GM23338 (cell line): ENCODE measurements around the gene RPL22. TPM values are rescaled to one million over a fixed set of nuclear protein-coding genes. Genes with fewer than 3 reads are reported as not detected.
A peak's percentile ranks its signal among the peaks of the same experiment; 100 is the strongest.

Experiments
- ATAC-seq: fragments of 200-7000 bp; cut with Tn5 transposase; 3 replicates; pipeline ENCODE4 v1.9.1; 2020
- DNase-seq: peaks from one replicate; pipeline ENCODE4 v3.0.0-alpha.2; 2015; ENCODE audit warnings: low spot score
- H2AFZ ChIP-seq: fragments of 200-600 bp; sonication (generic); 2 replicates; pipeline ENCODE4 v1.8.0; 2016; ENCODE audit warnings: antibody characterized with exemption, mild to moderate bottlenecking, moderate library complexity
- H3F3A ChIP-seq: fragments of 200-600 bp; sonication (generic); replicated peaks from 2 replicates; pipeline ENCODE4 v1.8.0; 2017; ENCODE audit warnings: antibody characterized with exemption, mixed run types, low read depth
- H3K27ac ChIP-seq: fragments of 200-600 bp; sonication (generic); 2 replicates; pipeline ENCODE4 v1.6.1; 2016; ENCODE audit warnings: low read depth
- H3K27me3 ChIP-seq: fragments of 200-600 bp; sonication (generic); 2 replicates; pipeline ENCODE4 v1.8.0; 2016; ENCODE audit warnings: mild to moderate bottlenecking, mixed run types, moderate library complexity; ENCODE audit not compliant: insufficient read depth
- H3K36me3 ChIP-seq: fragments of 200-600 bp; sonication (generic); 2 replicates; pipeline ENCODE4 v1.8.0; 2016; ENCODE audit warnings: mild to moderate bottlenecking; ENCODE audit not compliant: insufficient read depth
- H3K4me1 ChIP-seq: fragments of 200-600 bp; sonication (generic); 2 replicates; pipeline ENCODE4 v1.8.0; 2016; ENCODE audit warnings: mild to moderate bottlenecking, moderate library complexity; ENCODE audit not compliant: insufficient read depth
- H3K4me2 ChIP-seq: fragments of 200-600 bp; sonication (generic); 2 replicates; pipeline ENCODE4 v1.7.1; 2017; ENCODE audit warnings: mixed run types
- H3K4me3 ChIP-seq: fragments of 200-600 bp; sonication (generic); 2 replicates; pipeline ENCODE4 v1.6.1; 2016; ENCODE audit warnings: mixed run types
- H3K79me2 ChIP-seq: fragments of 200-600 bp; sonication (generic); replicated peaks from 2 replicates; pipeline ENCODE4 v1.8.0; 2017; ENCODE audit warnings: mild to moderate bottlenecking; ENCODE audit not compliant: insufficient read depth
- H3K9me2 ChIP-seq: fragments of 200-600 bp; sonication (generic); 2 replicates; pipeline ENCODE4 v1.8.0; 2017; ENCODE audit not compliant: insufficient read depth
- H4K20me1 ChIP-seq: fragments of 200-600 bp; sonication (generic); replicated peaks from 2 replicates; pipeline ENCODE4 v1.8.0; 2017; ENCODE audit warnings: mild to moderate bottlenecking; ENCODE audit not compliant: insufficient read depth
- H3K27ac Mint-ChIP-seq: 2 replicates; pipeline ENCODE4 v1.8.0; 2020; ENCODE audit warnings: inconsistent platforms, mild to moderate bottlenecking, moderate library complexity, mixed read lengths
- H3K27me3 Mint-ChIP-seq: 3 replicates; pipeline ENCODE4 v1.8.0; 2022; ENCODE audit warnings: low read depth, mild to moderate bottlenecking, moderate library complexity, mixed read lengths, inconsistent platforms; ENCODE audit not compliant: insufficient read depth, poor library complexity
- H3K36me3 Mint-ChIP-seq: 3 replicates; pipeline ENCODE4 v1.8.0; 2021; ENCODE audit warnings: low read depth, mild to moderate bottlenecking, inconsistent platforms, moderate library complexity, mixed read lengths
- H3K4me1 Mint-ChIP-seq: 3 replicates; pipeline ENCODE4 v1.8.0; 2020; ENCODE audit warnings: mild to moderate bottlenecking, inconsistent platforms, mixed read lengths
- H3K4me3 Mint-ChIP-seq: 3 replicates; pipeline ENCODE4 v1.8.0; 2021; ENCODE audit warnings: moderate library complexity, mild to moderate bottlenecking, inconsistent platforms, mixed read lengths
- H3K9me3 Mint-ChIP-seq: 3 replicates; pipeline ENCODE4 v1.8.0; 2020; ENCODE audit warnings: moderate library complexity, mild to moderate bottlenecking, inconsistent platforms, mixed read lengths
- CREB1 ChIP-seq: fragments of 250-450 bp; sonication (Bioruptor Pico); IDR thresholded peaks from 2 replicates; pipeline ENCODE4 v1.5.0; 2020; ENCODE audit warnings: low read depth, mild to moderate bottlenecking, moderate library complexity
- JUNB ChIP-seq: IDR thresholded peaks from one replicate; pipeline ENCODE4 v1.6.1; 2016; ENCODE audit warnings: antibody characterized with exemption; ENCODE audit not compliant: unreplicated experiment
- NANOG ChIP-seq: IDR thresholded peaks from 2 replicates; pipeline ENCODE4 v1.6.1; 2016; ENCODE audit warnings: antibody characterized with exemption, borderline replicate concordance
- POLR2AphosphoS5 ChIP-seq: IDR thresholded peaks from 2 replicates; pipeline ENCODE4 v1.6.1; 2016; ENCODE audit warnings: antibody characterized with exemption, low read depth
- STAT1 ChIP-seq: IDR thresholded peaks from one replicate; pipeline ENCODE4 v1.6.1; 2016; ENCODE audit warnings: antibody characterized with exemption; ENCODE audit not compliant: unreplicated experiment
- ZNF114 ChIP-seq: fragments of 250-450 bp; sonication (Bioruptor Pico); IDR thresholded peaks from 2 replicates; pipeline ENCODE4 v1.5.0; 2020; ENCODE audit warnings: mild to moderate bottlenecking, moderate library complexity
- ZNF331 ChIP-seq: fragments of 250-450 bp; sonication (Bioruptor Pico); IDR thresholded peaks from 2 replicates; pipeline ENCODE4 v1.5.0; 2020; ENCODE audit warnings: low read depth, mild to moderate bottlenecking, moderate library complexity
- polyA plus RNA-seq: library from polyadenylated mRNA; unstranded; fragments of >200 nt; fragmentation: Nextera tagmentation; extraction: Ambion mirVana; gene quantifications from 2 replicates; pipeline ENCODE4 v1.2.1, GENCODE V29; 2016
- total RNA-seq: library from RNA; depleted of rRNA; stranded (reverse); fragments of >200 nt; shearing (Covaris generic); gene quantifications from 2 replicates; pipeline ENCODE4 v1.2.3, GENCODE V29; 2014
- TF ChIP-seq, protein P1 (sequence below): IDR thresholded peaks from one replicate; pipeline ENCODE4 v1.6.1; 2018; ENCODE audit warnings: antibody characterized with exemption; ENCODE audit not compliant: unreplicated experiment
- TF ChIP-seq, protein P2 (sequence below), 2 experiments: fragments of 200-600 bp in 1 of 2; sonication (generic) in 1 of 2; conservative IDR thresholded peaks; 2 replicates each; pipeline versions ENCODE4 v1.5.1 to v1.6.1; 2016 to 2017; ENCODE audit warnings: antibody characterized with exemption in 2 of 2, low read depth in 2 of 2, mild to moderate bottlenecking in 2 of 2, moderate library complexity in 1 of 2
- TF ChIP-seq, protein P3 (sequence below): IDR thresholded peaks from 2 replicates; pipeline ENCODE4 v1.6.1; 2016; ENCODE audit warnings: antibody characterized with exemption

RPL22 gene
- total and polyA plus RNA-seq, 2 experiments from 2014 or later: 145 to 818 TPM

DNA sequence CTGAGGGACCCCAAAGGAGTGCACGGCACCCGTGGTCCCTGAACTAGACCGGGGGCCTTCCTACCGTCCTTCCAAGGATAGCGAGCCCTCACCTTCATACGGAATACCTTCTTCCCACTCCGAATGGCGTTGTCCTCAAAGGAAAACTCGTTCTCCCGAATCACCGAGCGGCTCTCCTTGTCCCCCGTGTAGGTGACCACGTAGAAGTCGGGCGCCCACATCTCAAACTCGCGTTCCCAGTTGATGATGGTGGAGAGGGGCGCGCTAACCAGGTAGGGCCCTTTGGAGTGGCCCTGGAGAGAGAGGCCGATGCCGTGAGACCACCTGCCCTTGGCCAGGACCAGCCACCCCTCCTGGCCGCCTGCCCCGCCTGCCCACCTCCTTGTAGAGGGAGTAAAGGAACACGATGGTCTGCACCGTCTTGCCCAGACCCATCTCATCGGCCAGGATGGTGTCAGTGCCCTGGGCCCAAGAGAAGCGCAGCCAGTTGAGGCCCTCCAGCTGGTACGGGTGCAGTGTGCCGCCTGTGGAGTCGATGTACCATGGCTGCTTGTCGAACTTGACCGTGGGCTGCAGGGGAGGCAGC lies 57.3 kb downstream of the RPL22 start (continued):
- TF ChIP-seq, protein P1, sequence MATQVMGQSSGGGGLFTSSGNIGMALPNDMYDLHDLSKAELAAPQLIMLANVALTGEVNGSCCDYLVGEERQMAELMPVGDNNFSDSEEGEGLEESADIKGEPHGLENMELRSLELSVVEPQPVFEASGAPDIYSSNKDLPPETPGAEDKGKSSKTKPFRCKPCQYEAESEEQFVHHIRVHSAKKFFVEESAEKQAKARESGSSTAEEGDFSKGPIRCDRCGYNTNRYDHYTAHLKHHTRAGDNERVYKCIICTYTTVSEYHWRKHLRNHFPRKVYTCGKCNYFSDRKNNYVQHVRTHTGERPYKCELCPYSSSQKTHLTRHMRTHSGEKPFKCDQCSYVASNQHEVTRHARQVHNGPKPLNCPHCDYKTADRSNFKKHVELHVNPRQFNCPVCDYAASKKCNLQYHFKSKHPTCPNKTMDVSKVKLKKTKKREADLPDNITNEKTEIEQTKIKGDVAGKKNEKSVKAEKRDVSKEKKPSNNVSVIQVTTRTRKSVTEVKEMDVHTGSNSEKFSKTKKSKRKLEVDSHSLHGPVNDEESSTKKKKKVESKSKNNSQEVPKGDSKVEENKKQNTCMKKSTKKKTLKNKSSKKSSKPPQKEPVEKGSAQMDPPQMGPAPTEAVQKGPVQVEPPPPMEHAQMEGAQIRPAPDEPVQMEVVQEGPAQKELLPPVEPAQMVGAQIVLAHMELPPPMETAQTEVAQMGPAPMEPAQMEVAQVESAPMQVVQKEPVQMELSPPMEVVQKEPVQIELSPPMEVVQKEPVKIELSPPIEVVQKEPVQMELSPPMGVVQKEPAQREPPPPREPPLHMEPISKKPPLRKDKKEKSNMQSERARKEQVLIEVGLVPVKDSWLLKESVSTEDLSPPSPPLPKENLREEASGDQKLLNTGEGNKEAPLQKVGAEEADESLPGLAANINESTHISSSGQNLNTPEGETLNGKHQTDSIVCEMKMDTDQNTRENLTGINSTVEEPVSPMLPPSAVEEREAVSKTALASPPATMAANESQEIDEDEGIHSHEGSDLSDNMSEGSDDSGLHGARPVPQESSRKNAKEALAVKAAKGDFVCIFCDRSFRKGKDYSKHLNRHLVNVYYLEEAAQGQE: no peak
- no peak for TF ChIP-seq ZNF114 (CRISPR knock-in tag)

DNA sequence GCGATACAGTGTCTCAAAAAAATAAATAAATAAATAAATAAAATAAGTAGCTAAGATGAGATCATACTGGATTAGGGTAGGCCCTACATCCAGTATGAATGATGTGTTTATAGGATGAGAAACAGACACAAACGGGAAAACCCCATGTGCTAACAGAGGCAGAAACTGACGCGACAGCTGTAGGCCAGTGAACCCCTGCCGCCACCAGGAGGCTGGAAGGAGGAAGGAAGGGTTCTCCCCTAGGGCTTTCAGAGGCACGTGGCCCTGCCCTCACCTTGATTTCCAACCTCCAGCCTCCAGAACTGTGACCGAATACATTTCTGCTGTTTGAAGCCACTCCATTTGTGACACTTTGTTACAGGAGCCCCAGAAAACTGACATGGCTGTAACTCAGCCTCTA lies 57.8 kb downstream of the RPL22 start:
- Histone ChIP-seq H3K79me2 (no peaks in the 10 kb centered on the region), H3K36me3 (no peaks in the 10 kb centered on the region), H3K9me2 (no peaks in the 10 kb centered on the region), H3K27me3 (no peaks in the 10 kb centered on the region), H4K20me1 (no peaks in the 10 kb centered on the region), H2AFZ (no peak overlapping the region), H3K4me3 (no peak overlapping the region), H3K4me2 (no peak overlapping the region), H3K4me1 (no peaks in the 10 kb centered on the region), H3F3A (no peaks in the 10 kb centered on the region), H3K27ac (no peak overlapping the region)
- Mint-ChIP-seq H3K4me1 (peaks cover 5% of the 10 kb centered on the region; the same call in 2 of the 3 replicates), H3K36me3 (no peaks in the 10 kb centered on the region), H3K27me3 (peaks cover 12% of the 10 kb centered on the region), H3K27ac (no peak overlapping the region), H3K4me3 (no peak overlapping the region), H3K9me3 (no peaks in the 10 kb centered on the region)
- DNase-seq (peak; percentile 81), ATAC-seq (peak; percentile 83)
- TF ChIP-seq, protein P2, sequence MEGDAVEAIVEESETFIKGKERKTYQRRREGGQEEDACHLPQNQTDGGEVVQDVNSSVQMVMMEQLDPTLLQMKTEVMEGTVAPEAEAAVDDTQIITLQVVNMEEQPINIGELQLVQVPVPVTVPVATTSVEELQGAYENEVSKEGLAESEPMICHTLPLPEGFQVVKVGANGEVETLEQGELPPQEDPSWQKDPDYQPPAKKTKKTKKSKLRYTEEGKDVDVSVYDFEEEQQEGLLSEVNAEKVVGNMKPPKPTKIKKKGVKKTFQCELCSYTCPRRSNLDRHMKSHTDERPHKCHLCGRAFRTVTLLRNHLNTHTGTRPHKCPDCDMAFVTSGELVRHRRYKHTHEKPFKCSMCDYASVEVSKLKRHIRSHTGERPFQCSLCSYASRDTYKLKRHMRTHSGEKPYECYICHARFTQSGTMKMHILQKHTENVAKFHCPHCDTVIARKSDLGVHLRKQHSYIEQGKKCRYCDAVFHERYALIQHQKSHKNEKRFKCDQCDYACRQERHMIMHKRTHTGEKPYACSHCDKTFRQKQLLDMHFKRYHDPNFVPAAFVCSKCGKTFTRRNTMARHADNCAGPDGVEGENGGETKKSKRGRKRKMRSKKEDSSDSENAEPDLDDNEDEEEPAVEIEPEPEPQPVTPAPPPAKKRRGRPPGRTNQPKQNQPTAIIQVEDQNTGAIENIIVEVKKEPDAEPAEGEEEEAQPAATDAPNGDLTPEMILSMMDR (conservative IDR thresholded peaks at IDR 0.05; ENCODE audit: low read depth in 2 of 2): peak; percentile 48 to 67
- TF ChIP-seq STAT1 (no peak), ZNF331 (CRISPR knock-in tag) (no peak), NANOG (no peak), POLR2AphosphoS5 (no peak), CREB1 (CRISPR knock-in tag) (0 out of 2 replicates have a peak, but pooled peaks have one; percentile 4), JUNB (no peak)
- TF ChIP-seq, protein P3, sequence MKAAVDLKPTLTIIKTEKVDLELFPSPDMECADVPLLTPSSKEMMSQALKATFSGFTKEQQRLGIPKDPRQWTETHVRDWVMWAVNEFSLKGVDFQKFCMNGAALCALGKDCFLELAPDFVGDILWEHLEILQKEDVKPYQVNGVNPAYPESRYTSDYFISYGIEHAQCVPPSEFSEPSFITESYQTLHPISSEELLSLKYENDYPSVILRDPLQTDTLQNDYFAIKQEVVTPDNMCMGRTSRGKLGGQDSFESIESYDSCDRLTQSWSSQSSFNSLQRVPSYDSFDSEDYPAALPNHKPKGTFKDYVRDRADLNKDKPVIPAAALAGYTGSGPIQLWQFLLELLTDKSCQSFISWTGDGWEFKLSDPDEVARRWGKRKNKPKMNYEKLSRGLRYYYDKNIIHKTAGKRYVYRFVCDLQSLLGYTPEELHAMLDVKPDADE: no peak
